HepG2 (cell line): ENCODE measurements around the gene BFAR. TPM values are rescaled to one million over a fixed set of nuclear protein-coding genes. Genes with fewer than 3 reads are reported as not detected.

ENCODE experiments used
- CEBPG ChIP-seq: IDR thresholded peaks from 2 replicates; pipeline ENCODE4 v1.6.1; 2016
- GATAD2A ChIP-seq: IDR thresholded peaks from 2 replicates; pipeline ENCODE4 v1.6.1; 2016
- KDM4B ChIP-seq: sonication (generic); formaldehyde crosslinking; IDR thresholded peaks from 2 replicates; pipeline ENCODE4 v1.4.0; 2020; ENCODE audit warnings: missing genetic modification reagents
- KLF11 ChIP-seq: IDR thresholded peaks from 2 replicates; pipeline ENCODE4 v1.6.1; 2016; ENCODE audit warnings: missing compliant biosample characterization
- MIER2 ChIP-seq: IDR thresholded peaks from 2 replicates; pipeline ENCODE4 v1.6.1; 2016; ENCODE audit warnings: missing biosample characterization, missing genetic modification reagents
- MTA3 ChIP-seq: sonication (generic); formaldehyde crosslinking; IDR thresholded peaks from 2 replicates; pipeline ENCODE4 v1.4.0; 2020; ENCODE audit warnings: missing genetic modification reagents
- MYNN ChIP-seq: sonication (generic); formaldehyde crosslinking; IDR thresholded peaks from 2 replicates; pipeline ENCODE4 v1.4.0; 2020; ENCODE audit warnings: mild to moderate bottlenecking, low read depth, missing genetic modification reagents
- PHB2 ChIP-seq: fragments of 450-650 bp; IDR thresholded peaks from 2 replicates; pipeline ENCODE4 v1.6.1; 2018; ENCODE audit not compliant: partially characterized antibody
- PHF20 ChIP-seq: sonication (generic); formaldehyde crosslinking; IDR thresholded peaks from 2 replicates; pipeline ENCODE4 v1.5.0; 2020; ENCODE audit warnings: mild to moderate bottlenecking, missing genetic modification reagents
- SAFB2 ChIP-seq: sonication (generic); formaldehyde crosslinking; IDR thresholded peaks from 2 replicates; pipeline ENCODE4 v1.5.1; 2020; ENCODE audit warnings: missing genetic modification reagents, low read depth, mild to moderate bottlenecking, borderline replicate concordance
- SP2 ChIP-seq: sonication (generic); formaldehyde crosslinking; IDR thresholded peaks from 2 replicates; pipeline ENCODE4 v1.5.1; 2020; ENCODE audit warnings: mild to moderate bottlenecking, missing genetic modification reagents
- STAG1 ChIP-seq: sonication (generic); formaldehyde crosslinking; IDR thresholded peaks from 2 replicates; pipeline ENCODE4 v1.4.0; 2020; ENCODE audit warnings: missing genetic modification reagents
- XBP1 ChIP-seq: sonication (generic); formaldehyde crosslinking; IDR thresholded peaks from 2 replicates; pipeline ENCODE4 v1.5.0; 2020; ENCODE audit warnings: missing genetic modification reagents
- ZHX2 ChIP-seq, 2 experiments: sonication (generic) in 1 of 2; formaldehyde crosslinking in 1 of 2; IDR thresholded peaks; 2 replicates each; pipeline versions ENCODE4 v1.6.1 to v1.9.0; 2014 to 2022; ENCODE audit warnings: antibody characterized with exemption in 1 of 2, borderline replicate concordance in 1 of 2, inconsistent platforms in 1 of 2, low read depth in 1 of 2, missing genetic modification reagents in 1 of 2
- ZNF232 ChIP-seq: sonication (generic); formaldehyde crosslinking; IDR thresholded peaks from 2 replicates; pipeline ENCODE4 v1.4.0; 2020; ENCODE audit warnings: missing genetic modification reagents, borderline replicate concordance
- ZNF292 ChIP-seq: sonication (generic); formaldehyde crosslinking; IDR thresholded peaks from 2 replicates; pipeline ENCODE4 v1.8.1; 2022; ENCODE audit warnings: mild to moderate bottlenecking, low read depth, missing genetic modification reagents, borderline replicate concordance
- ZNF598 ChIP-seq: sonication (generic); formaldehyde crosslinking; IDR thresholded peaks from 2 replicates; pipeline ENCODE4 v1.5.1; 2020; ENCODE audit warnings: mild to moderate bottlenecking, missing genetic modification reagents, borderline replicate concordance
- ZNF616 ChIP-seq: sonication (generic); formaldehyde crosslinking; IDR thresholded peaks from 2 replicates; pipeline ENCODE4 v1.5.0; 2020; ENCODE audit warnings: low read depth, mild to moderate bottlenecking, missing genetic modification reagents
- ZNF704 ChIP-seq: sonication (generic); formaldehyde crosslinking; IDR thresholded peaks from 2 replicates; pipeline ENCODE4 v1.8.1; 2023; ENCODE audit warnings: mild to moderate bottlenecking, inconsistent platforms, moderate library complexity, missing genetic modification reagents, borderline replicate concordance
- ZXDC ChIP-seq: sonication (generic); formaldehyde crosslinking; IDR thresholded peaks from 2 replicates; pipeline ENCODE4 v1.5.0; 2020; ENCODE audit warnings: mild to moderate bottlenecking, missing genetic modification reagents
- polyA plus RNA-seq, 8 experiments: library from polyadenylated mRNA; depleted of rRNA in 3 of 8; stranded (reverse) in 7 of 8; unstranded in 1 of 8; fragments of >200 nt; fragmentation: Illumina TruSeq in 4 of 8; extraction: Trizol in 4 of 8; gene quantifications; 2 replicates each; pipeline versions ENCODE4 v1.2.1 to v1.2.3, GENCODE V29; 2011 to 2016; ENCODE audit warnings: low read depth in 4 of 8, missing spikeins in 1 of 8, mixed read lengths in 1 of 8; ENCODE audit not compliant: insufficient read depth in 1 of 8
- total RNA-seq, 5 experiments: library from RNA; depleted of rRNA; stranded (reverse); fragments of >200 nt; fragmentation: Illumina TruSeq; extraction: Trizol; gene quantifications; 2 replicates each; pipeline ENCODE4 v1.2.3, GENCODE V29; 2016; ENCODE audit warnings: low read depth in 1 of 5

The BFAR gene
- total and polyA plus RNA-seq, 2 of the 13 experiments (the other 11 are each of a cell fraction or from before 2014, with no cell fraction given): 96.9 to 120 TPM

- TF ChIP-seq ZNF292 (CRISPR knock-in tag) (no peak; the same call in 1 of the 2 replicates), ZNF232 (CRISPR knock-in tag) (peak; percentile 89), ZNF704 (CRISPR knock-in tag) (peak; percentile 62; the same call in 1 of the 2 replicates), MIER2 (CRISPR knock-in tag) (peak; percentile 58; the same call in 1 of the 2 replicates), SP2 (CRISPR knock-in tag) (peak; percentile 85), PHB2 (no peak), MYNN (CRISPR knock-in tag) (peak; percentile 96; the same call in 1 of the 2 replicates), KLF11 (CRISPR knock-in tag) (peak; percentile 98), ZXDC (CRISPR knock-in tag) (peak; percentile 63; the same call in 1 of the 2 replicates), STAG1 (CRISPR knock-in tag) (no peak), MTA3 (no peak), ZHX2 (IDR thresholded peaks at IDR 0.05; ENCODE audit: low read depth) (0 out of 2 replicates have a peak, but pooled peaks have one; percentile 45), ZHX2 (CRISPR knock-in tag; IDR thresholded peaks at IDR 0.05; ENCODE audit: borderline replicate concordance) (peak; percentile 81; the same call in 1 of the 2 replicates), XBP1 (CRISPR knock-in tag) (no peak), ZNF598 (CRISPR knock-in tag) (no peak; the same call in 1 of the 2 replicates), SAFB2 (peak; percentile 11; the same call in 1 of the 2 replicates), ZNF616 (no peak), PHF20 (peak; percentile 95), CEBPG (CRISPR knock-in tag) (peak; percentile 77), GATAD2A (CRISPR knock-in tag) (peak; percentile 63; the same call in 1 of the 2 replicates), KDM4B (peak; percentile 97)
Observed at GRCh38 chr16:14632693-14633569, at the start of gene BFAR (continued).
